DMS114 treated with DMSO at 0.1 percent for 48 hours (cell line): ENCODE data around the gene GSG1L.

ENCODE experiments used
- DNase-seq: peaks from one replicate; lab custom pipeline; 2025; ENCODE audit not compliant: unreplicated experiment; lab: John Stamatoyannopoulos, UW

GSG1L gene

GRCh38 chr16:28067604-28068379 is 4.3 kb upstream of the GSG1L start:
- no peak for DNase-seq

GRCh38 chr16:28064706-28065249 is 1.3 kb upstream of the GSG1L start:
- no peak for DNase-seq

GRCh38 chr16:28064150-28064549 is 636 bp upstream of the GSG1L start:
- DNase-seq, result no peak

- DNase-seq, result no peak
Measured at GRCh38 chr16:28062847-28063521, 530 bp downstream of the GSG1L start.

GRCh38 chr16:28062261-28062846 is 1.2 kb downstream of the GSG1L start:
- DNase-seq, result no peak

- no peak for DNase-seq
Measured at GRCh38 chr16:28061352-28062101, 2.0 kb downstream of the GSG1L start.

GRCh38 chr16:28059841-28060575 is 3.5 kb downstream of the GSG1L start:
- DNase-seq, result no peak

GRCh38 chr16:28058839-28059589 is 4.5 kb downstream of the GSG1L start:
- DNase-seq, result no peak

- no peak for DNase-seq
Measured at GRCh38 chr16:28057949-28058348, 5.6 kb downstream of the GSG1L start.

- DNase-seq, result no peak
Measured at GRCh38 chr16:28053461-28053860, 10.1 kb downstream of the GSG1L start.

- no peak for DNase-seq
Measured at GRCh38 chr16:28052274-28053128, 11.0 kb downstream of the GSG1L start.

- DNase-seq, result no peak
Measured at GRCh38 chr16:28051486-28051885, 12.0 kb downstream of the GSG1L start.

GRCh38 chr16:28042811-28043210 is 20.7 kb downstream of the GSG1L start:
- no peak for DNase-seq

- DNase-seq, result no peak
Measured at GRCh38 chr16:28041615-28042014, 21.9 kb downstream of the GSG1L start.

- DNase-seq, result no peak
Measured at GRCh38 chr16:28040039-28040438, 23.5 kb downstream of the GSG1L start.

GRCh38 chr16:28039493-28039892 is 24.0 kb downstream of the GSG1L start:
- DNase-seq, result no peak

- DNase-seq, result no peak
Measured at GRCh38 chr16:28038409-28038808, 25.1 kb downstream of the GSG1L start.

GRCh38 chr16:28035866-28036393 is 27.6 kb downstream of the GSG1L start:
- DNase-seq, result no peak

- DNase-seq, result no peak
Measured at GRCh38 chr16:28033870-28034269, 29.6 kb downstream of the GSG1L start.
